Gastroesophageal sphincter (tissue), 4 donors: ENCODE data around the gene SYNGR4. TPM values are rescaled to one million over a fixed set of nuclear protein-coding genes. Genes with fewer than 3 reads are reported as not detected.

Experiments
- ATAC-seq: fragments of 150-250 bp; one replicate; pipeline ENCODE4 v1.9.1; 2016; ENCODE audit warnings: mild to moderate bottlenecking, moderate library complexity
- H3K27ac ChIP-seq, 4 donors: fragments of 200-600 bp; sonication (generic) in 3 of 4; 1 replicate in 3 of 4; 2 replicates in 1 of 4; pipeline ENCODE4 v1.5.1; 2016 to 2019
- H3K27me3 ChIP-seq: fragments of 200-600 bp; sonication (generic); one replicate; pipeline ENCODE4 v1.5.1; 2019
- H3K36me3 ChIP-seq, 2 donors: fragments of 200-600 bp; sonication (generic); one replicate each; pipeline ENCODE4 v1.5.1; 2019; ENCODE audit warnings: control low read depth in 1 of 2
- H3K4me1 ChIP-seq, 3 donors: fragments of 200-600 bp; sonication (generic); 1 replicate in 2 of 3; 2 replicates in 1 of 3; pipeline ENCODE4 v1.5.1; 2016 to 2019; ENCODE audit warnings: control low read depth in 2 of 3
- H3K4me3 ChIP-seq, 2 donors: fragments of 200-600 bp; sonication (generic); one replicate each; pipeline ENCODE4 v1.5.1; 2019; ENCODE audit warnings: mild to moderate bottlenecking in 1 of 2, moderate library complexity in 1 of 2
- H3K9me3 ChIP-seq, 3 donors: fragments of 200-600 bp; sonication (generic); one replicate each; pipeline ENCODE4 v1.5.1; 2017 to 2019; ENCODE audit warnings: control low read depth in 2 of 3
- EP300 ChIP-seq: sonication (generic); formaldehyde crosslinking; IDR thresholded peaks from one replicate; pipeline ENCODE4 v1.6.1; 2017; ENCODE audit warnings: antibody characterized with exemption, mild to moderate bottlenecking
- POLR2A ChIP-seq, 2 donors: fragments of 450-650 bp; IDR thresholded peaks; one replicate each; pipeline ENCODE4 v1.6.1; 2017; ENCODE audit warnings: antibody characterized with exemption in 2 of 2, mild to moderate bottlenecking in 2 of 2, moderate library complexity in 1 of 2
- POLR2AphosphoS5 ChIP-seq: sonication (generic); formaldehyde crosslinking; IDR thresholded peaks from one replicate; pipeline ENCODE4 v1.6.1; 2017; ENCODE audit warnings: antibody characterized with exemption
- whole genome bisulfite sequencing, 2 donors: methylation state at CpG; one replicate each; pipeline ENCODE4 v1.1.5; 2018; ENCODE audit warnings: low coverage in 1 of 2; 5-methylcytosine and 5-hydroxymethylcytosine counted together
- total RNA-seq, 4 donors: library from RNA; depleted of rRNA; stranded (reverse); fragments of >200 nt; gene quantifications; one replicate each; pipeline ENCODE4 v1.1.0, GENCODE V29; 2016
- TF ChIP-seq, protein P1 (sequence below), 4 experiments: fragments of 200-600 bp in 2 of 4; fragments of 450-650 bp in 2 of 4; sonication (generic) in 1 of 4; IDR thresholded peaks; one replicate each; pipeline ENCODE4 v1.5.1; 2017 to 2019; ENCODE audit warnings: antibody characterized with exemption in 4 of 4, mild to moderate bottlenecking in 2 of 4, moderate library complexity in 2 of 4

SYNGR4 gene
- total RNA-seq, 4 donors from 2014 or later: not detected

DNA sequence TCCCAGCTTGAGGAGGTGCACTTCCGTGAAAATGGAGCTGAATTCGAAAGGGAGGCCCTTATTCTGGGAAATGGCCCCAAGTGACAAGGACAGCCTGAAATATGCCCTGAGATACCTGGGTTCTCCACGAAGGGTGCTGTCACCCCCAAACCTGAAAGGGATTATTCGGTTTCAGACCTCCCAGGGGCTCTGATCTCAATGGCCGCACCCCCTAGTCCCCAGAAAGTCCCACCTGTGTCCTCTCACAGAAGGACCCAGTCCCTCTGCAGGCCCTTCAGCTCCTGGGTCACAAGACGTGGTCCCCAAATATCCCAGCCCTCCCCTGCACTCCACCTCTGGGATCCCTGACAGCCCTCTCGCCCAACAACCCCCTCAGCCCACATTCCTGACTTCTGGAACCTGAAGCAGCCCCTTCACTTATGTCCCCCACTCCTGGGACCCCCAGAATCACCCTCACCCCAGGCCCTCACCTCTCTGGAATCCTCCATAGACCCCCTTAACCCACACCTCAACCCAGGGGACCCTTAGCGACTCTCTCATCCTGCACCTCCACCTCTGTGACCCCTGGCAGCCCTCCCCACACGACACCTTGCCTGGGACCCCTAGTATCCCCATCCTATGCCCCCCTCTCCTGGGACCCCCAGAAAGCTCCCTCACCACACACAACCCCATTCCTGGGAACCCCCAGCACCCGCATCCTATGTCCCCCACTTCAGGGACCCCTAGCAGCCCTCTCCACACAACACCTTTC lies 606 bp downstream of the SYNGR4 start:
- no peak for ATAC-seq

DNA sequence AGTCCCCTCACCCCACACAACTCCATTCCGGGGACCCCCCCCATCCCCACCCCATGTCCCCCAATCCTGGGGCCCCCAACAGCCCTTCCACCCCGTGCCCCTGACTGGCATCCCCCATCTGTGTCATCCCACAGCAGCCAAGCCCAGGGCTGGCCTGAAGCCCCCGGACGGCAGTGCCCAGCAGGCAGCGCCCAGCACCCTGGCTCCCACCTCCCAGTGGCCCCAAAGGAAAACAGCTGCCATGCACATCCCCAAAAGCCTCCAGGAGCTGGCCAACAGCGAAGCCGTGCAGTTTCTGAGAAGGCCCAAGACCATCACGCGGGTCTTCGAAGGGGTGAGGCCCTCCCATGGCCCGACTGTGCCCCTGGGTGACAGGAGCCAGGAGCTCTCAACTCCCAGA lies 1.4 kb downstream of the SYNGR4 start:
- TF ChIP-seq EP300 (no peak), POLR2A (IDR thresholded peaks at IDR 0.05) (no peak), POLR2AphosphoS5 (no peak)
- TF ChIP-seq, protein P1, sequence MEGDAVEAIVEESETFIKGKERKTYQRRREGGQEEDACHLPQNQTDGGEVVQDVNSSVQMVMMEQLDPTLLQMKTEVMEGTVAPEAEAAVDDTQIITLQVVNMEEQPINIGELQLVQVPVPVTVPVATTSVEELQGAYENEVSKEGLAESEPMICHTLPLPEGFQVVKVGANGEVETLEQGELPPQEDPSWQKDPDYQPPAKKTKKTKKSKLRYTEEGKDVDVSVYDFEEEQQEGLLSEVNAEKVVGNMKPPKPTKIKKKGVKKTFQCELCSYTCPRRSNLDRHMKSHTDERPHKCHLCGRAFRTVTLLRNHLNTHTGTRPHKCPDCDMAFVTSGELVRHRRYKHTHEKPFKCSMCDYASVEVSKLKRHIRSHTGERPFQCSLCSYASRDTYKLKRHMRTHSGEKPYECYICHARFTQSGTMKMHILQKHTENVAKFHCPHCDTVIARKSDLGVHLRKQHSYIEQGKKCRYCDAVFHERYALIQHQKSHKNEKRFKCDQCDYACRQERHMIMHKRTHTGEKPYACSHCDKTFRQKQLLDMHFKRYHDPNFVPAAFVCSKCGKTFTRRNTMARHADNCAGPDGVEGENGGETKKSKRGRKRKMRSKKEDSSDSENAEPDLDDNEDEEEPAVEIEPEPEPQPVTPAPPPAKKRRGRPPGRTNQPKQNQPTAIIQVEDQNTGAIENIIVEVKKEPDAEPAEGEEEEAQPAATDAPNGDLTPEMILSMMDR (IDR thresholded peaks at IDR 0.05): no peak
- Histone ChIP-seq H3K27me3 (no peaks in the 10 kb centered on the region), H3K27ac (no peak overlapping the region), H3K9me3 (no peaks in the 10 kb centered on the region), H3K4me3 (no peak overlapping the region), H3K36me3 (no peaks in the 10 kb centered on the region), H3K4me1 (peaks cover 0 to 19% (median 5%) of the 10 kb centered on the region in 3 donors)
- WGBS, 2 donors: no CpG with 5 or more reads among the region's 11 CpGs
- no peak for ATAC-seq

More for the DNA sequence above, 606 bp downstream of the SYNGR4 start:
- Histone ChIP-seq H3K4me3 (peak overlapping the region in 1 of 2 donors; percentile 72), H3K9me3 (no peaks in the 10 kb centered on the region), H3K27me3 (no peaks in the 10 kb centered on the region), H3K27ac (peak overlapping the region in 3 of 4 donors; percentile 91 to 96 (median 96)), H3K36me3 (peaks cover 0 to 6% of the 10 kb centered on the region in 2 donors), H3K4me1 (peaks cover 0 to 19% (median 5%) of the 10 kb centered on the region in 3 donors)
- 61 to 83% methylated on average over 1 to 9 of the region's 10 CpGs for WGBS, 2 donors
- TF ChIP-seq POLR2AphosphoS5 (no peak), POLR2A (IDR thresholded peaks at IDR 0.05) (no peak), EP300 (no peak)
- TF ChIP-seq, protein P1 (IDR thresholded peaks at IDR 0.05): no peak

DNA sequence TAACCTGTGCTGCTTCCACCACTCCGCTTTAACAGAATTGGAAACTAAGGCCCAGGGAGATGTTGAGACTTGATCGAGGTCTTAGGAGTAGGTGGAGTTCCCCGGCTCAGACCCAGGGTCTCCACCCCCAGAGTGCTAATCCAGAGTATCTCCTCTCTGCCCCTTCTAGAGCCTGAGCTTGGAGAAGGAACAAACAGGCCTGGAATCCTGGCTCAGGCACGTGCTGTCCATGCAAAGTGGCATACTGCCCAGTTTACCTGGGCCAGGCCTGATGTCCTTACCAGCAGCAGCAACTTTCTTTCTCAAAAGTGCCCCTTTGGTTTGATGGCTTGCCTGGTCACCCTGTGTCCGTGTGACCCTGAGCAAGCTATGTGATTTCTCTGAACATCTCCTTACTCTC lies 3.7 kb downstream of the SYNGR4 start:
- Histone ChIP-seq H3K9me3 (no peaks in the 10 kb centered on the region), H3K4me1 (peaks cover 0 to 14% (median 5%) of the 10 kb centered on the region in 3 donors), H3K36me3 (no peaks in the 10 kb centered on the region), H3K27ac (no peak overlapping the region), H3K27me3 (no peaks in the 10 kb centered on the region), H3K4me3 (no peak overlapping the region)
- WGBS, 2 donors: 47 to 70% methylated on average over 3 of the region's 5 CpGs
- no peak for TF ChIP-seq POLR2AphosphoS5
- TF ChIP-seq POLR2A (IDR thresholded peaks at IDR 0.05): no peak
- no peak for TF ChIP-seq EP300
- TF ChIP-seq, protein P1 (IDR thresholded peaks at IDR 0.05): no peak
- ATAC-seq: no peak

DNA sequence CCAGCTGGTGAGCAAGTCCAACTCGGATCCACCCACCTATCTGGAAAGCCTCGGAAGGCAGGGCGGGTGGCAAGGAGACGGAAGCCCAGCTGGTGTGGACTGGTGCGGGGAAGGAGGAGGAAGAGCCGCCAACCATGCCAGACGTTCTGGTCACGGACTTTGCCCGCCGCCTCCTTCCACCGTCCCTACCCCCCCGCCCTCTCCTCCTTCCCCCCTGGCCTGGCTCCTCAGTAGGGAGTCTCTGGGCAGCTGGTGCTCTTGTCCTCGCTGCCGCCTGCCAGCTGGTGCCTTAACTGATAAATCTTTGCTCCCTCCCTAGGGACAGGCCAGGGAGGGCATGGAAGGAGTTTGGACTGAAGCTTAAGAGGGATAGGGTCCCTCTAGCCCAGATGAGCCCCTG lies 4.8 kb downstream of the SYNGR4 start:
- WGBS, 2 donors: 71% methylated on average over 6 of the region's 14 CpGs; no CpG with 5 or more reads in 1 of the 2 donors
- H3K27me3 ChIP-seq: no peaks in the 10 kb centered on the region
- H3K36me3 ChIP-seq: no peaks in the 10 kb centered on the region
- peaks cover 0 to 7% (median 5%) of the 10 kb centered on the region in 3 donors for H3K4me1 ChIP-seq
- no peaks in the 10 kb centered on the region for H3K9me3 ChIP-seq
- H3K27ac ChIP-seq: no peak overlapping the region
- no peak for ATAC-seq
- no peak overlapping the region for H3K4me3 ChIP-seq
- no peak for TF ChIP-seq POLR2A (IDR thresholded peaks at IDR 0.05)
- TF ChIP-seq, protein P1 (IDR thresholded peaks at IDR 0.05): no peak
- no peak for TF ChIP-seq EP300
- TF ChIP-seq POLR2AphosphoS5: no peak

DNA sequence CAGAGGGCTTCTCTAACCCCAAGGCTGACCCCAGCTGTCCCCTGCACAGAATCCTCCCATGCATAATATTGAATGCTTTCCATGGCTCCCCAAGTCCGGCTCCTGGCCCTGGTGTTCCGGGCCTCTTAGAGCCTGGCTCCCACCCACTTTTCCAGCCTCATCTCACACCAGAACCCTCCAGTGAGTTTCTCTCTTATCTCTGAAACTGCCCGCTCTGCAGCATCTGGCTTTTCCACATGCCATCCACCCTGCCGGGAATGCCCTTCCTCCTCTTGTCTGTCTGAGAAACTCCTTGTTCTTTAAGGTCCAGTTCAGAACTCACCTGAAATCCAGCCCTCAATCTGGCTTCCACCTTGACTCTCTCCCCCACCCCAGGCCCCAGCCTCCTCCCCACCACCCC lies 6.8 kb downstream of the SYNGR4 start:
- TF ChIP-seq EP300 (no peak), POLR2A (IDR thresholded peaks at IDR 0.05) (no peak), POLR2AphosphoS5 (no peak)
- TF ChIP-seq, protein P1 (IDR thresholded peaks at IDR 0.05): no peak
- H3K27ac ChIP-seq: no peak overlapping the region
- H3K4me1 ChIP-seq: no peaks in the 10 kb centered on the region
- 56 to 81% methylated on average over 2 to 4 of the region's 4 CpGs for WGBS, 2 donors
- H3K27me3 ChIP-seq: no peaks in the 10 kb centered on the region
- H3K4me3 ChIP-seq: no peak overlapping the region
- no peak for ATAC-seq
- no peaks in the 10 kb centered on the region for H3K36me3 ChIP-seq
- no peaks in the 10 kb centered on the region for H3K9me3 ChIP-seq
